HG02588 (cell line): ENCODE data around the gene MEI4.

Experiments used
- ATAC-seq: cut with Tn5 transposase; IDR thresholded peaks from one replicate; pipeline ENCODE4 v1.9.1; 2021; ENCODE audit warnings: mild to moderate bottlenecking, moderate library complexity; ENCODE audit not compliant: unreplicated experiment

The MEI4 gene

DNA sequence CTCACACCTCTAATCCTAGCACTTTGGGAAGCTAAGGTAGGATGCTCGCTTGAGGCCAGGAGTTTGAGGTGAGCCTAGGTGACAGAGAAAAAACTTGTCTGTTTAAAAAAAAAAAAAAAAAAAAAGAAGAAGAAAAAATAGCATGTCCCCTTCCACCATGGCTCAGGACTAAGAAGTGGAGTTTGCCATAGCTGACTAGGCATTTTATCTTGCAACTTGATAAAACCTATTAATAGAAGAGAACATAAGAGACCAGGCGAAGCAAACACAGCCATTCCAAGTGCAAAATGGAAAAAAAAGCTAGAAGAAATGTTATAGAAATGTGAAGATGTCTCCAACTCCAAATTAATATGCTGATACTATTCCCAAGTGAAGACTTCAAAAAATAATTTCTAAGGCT, 277.5 kb downstream of the MEI4 start:
- no peak for ATAC-seq

DNA sequence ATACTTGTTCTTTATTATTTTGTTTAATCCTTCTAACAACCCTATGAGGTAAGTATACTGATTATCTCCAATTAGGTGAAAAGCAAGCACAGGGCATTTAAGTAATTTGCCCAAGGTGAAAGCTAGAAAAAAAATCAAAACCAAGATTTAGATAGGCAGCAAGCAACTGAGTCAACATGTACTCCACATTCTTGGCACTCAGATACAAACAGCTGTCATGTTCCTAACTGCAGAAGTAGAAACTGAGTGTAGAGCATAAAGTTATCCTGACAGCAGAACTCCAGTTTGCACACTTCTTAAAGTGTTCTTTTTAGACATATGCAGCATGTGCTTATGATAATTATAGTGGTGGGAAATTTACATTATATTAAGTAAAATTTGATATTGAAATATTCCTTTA, 278.1 kb downstream of the MEI4 start:
- ATAC-seq, result no peak

DNA sequence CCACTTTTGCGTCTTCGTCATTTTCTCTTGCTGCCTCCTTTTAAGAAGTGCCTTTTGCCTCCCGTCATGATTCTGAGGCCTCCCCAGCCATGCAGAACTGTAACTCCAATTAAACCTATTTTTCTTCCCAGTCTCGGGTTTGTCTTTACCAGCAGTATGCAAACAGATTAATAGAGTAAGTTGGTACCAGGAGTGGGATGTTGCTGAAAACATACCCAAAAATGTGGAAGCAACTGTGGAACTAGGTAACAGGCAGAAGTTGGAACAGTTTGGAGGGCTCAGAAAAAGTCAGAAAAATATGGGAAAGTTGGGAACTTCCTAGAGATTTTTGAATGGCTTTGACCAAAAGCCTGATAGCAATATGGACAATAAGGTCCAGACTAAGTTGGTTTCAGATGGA, 309.2 kb downstream of the MEI4 start:
- no peak for ATAC-seq

DNA sequence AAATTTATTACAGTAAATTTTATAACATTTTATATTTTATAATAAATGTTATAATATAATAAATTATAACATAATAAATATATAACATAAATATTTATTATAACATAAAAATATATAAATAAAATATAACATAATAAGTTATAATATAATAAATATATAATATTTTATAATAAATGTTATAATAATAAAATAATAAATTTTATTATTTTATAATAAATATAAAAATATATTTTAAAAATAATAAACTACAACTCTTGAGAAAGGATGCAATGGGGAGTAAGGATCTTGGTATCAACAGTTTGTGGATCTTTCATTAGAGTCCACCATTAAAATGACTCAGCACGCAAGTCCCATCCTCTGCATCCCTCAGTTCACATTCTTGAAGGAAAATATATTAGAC, 312.6 kb downstream of the MEI4 start:
- ATAC-seq, result no peak

DNA sequence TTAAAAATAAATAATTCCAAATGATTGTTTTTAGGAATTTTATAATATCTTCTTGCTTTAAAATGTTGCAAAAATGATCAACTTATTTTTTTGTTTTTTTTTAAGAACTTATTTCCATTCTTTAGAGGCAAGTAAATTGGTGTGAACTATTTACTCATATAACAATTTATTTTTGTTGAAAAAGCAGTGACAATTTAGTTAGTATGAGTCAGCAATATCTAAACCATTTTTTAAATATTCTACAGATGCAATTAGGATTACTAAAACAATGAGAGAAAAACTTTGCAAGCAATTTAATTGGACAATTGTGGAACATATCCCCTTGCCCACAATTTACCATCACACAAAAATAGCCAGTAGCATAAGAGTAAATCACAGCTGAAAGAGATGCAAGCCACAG, 319.5 kb downstream of the MEI4 start:
- no peak for ATAC-seq
